WERI-Rb-1 (cell line): ENCODE results near the gene PHACTR4.

Source experiments
- DNase-seq: peaks from one replicate; pipeline ENCODE4 v3.0.0-alpha.2; 2020
- H3K27ac ChIP-seq: fragments of 250-450 bp; sonication (Bioruptor Pico); 2 replicates; pipeline ENCODE4 v1.5.1; 2020; ENCODE audit warnings: mild to moderate bottlenecking, moderate library complexity
- H3K27me3 ChIP-seq: fragments of 250-450 bp; sonication (Bioruptor Pico); 2 replicates; pipeline ENCODE4 v1.5.1; 2021; ENCODE audit warnings: mild to moderate bottlenecking, low read depth, moderate library complexity; ENCODE audit not compliant: insufficient read depth, severe bottlenecking
- H3K36me3 ChIP-seq: fragments of 250-450 bp; sonication (Bioruptor Pico); 2 replicates; pipeline ENCODE4 v1.5.1; 2020; ENCODE audit warnings: mild to moderate bottlenecking, moderate library complexity
- H3K4me3 ChIP-seq: 2 replicates; pipeline ENCODE4 v1.5.1; 2011; ENCODE audit warnings: low read depth, mild to moderate bottlenecking, control low read depth, low read length
- H3K9me3 ChIP-seq: fragments of 250-450 bp; sonication (Bioruptor Pico); 2 replicates; pipeline ENCODE4 v1.5.1; 2021; ENCODE audit warnings: mild to moderate bottlenecking, moderate library complexity; ENCODE audit not compliant: severe bottlenecking
- TF ChIP-seq, protein P1 (sequence below): IDR thresholded peaks from 2 replicates; pipeline ENCODE4 v1.5.1; 2011; ENCODE audit warnings: low read depth, mild to moderate bottlenecking, control low read depth, inconsistent platforms, low read length

The PHACTR4 gene

DNA sequence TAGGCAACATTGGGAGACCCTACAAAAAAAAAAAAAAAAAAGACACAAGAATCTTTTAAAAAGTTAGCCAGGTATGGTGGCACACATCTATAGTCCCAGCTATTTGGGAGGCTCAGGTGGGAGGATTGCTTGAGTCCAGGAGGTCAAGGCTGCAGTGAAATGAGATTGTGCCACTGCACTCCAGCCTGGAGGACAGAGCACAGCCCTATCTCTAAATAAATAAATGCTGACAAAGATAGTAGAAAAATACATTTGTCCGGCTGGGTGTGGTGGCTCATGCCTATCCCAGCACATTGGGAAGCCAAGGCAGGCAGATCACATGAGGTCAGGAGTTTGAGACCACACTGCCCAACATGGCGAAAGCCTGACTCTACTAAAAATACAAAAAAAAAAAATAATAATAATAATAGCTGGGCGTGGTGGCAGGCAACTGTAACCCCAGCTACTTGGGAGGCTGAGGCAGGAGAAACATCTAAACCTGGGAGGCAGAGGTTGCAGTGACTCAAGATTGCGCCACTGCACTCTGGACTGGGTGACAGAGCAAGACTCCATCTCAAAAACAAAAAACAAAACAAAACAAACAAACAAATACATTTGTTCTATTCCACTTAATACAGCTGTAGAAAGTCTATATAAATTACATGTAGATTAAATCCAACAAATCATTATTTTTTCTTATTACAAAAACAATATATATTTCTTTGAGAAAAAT is 48.5 kb downstream of the PHACTR4 start:
- no peak overlapping the region for H3K4me3 ChIP-seq
- no peak overlapping the region for H3K27ac ChIP-seq
- no peak for DNase-seq
- TF ChIP-seq, protein P1, sequence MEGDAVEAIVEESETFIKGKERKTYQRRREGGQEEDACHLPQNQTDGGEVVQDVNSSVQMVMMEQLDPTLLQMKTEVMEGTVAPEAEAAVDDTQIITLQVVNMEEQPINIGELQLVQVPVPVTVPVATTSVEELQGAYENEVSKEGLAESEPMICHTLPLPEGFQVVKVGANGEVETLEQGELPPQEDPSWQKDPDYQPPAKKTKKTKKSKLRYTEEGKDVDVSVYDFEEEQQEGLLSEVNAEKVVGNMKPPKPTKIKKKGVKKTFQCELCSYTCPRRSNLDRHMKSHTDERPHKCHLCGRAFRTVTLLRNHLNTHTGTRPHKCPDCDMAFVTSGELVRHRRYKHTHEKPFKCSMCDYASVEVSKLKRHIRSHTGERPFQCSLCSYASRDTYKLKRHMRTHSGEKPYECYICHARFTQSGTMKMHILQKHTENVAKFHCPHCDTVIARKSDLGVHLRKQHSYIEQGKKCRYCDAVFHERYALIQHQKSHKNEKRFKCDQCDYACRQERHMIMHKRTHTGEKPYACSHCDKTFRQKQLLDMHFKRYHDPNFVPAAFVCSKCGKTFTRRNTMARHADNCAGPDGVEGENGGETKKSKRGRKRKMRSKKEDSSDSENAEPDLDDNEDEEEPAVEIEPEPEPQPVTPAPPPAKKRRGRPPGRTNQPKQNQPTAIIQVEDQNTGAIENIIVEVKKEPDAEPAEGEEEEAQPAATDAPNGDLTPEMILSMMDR, result no peak
- no peaks in the 10 kb centered on the region for H3K9me3 ChIP-seq
- H3K36me3 ChIP-seq, result no peaks in the 10 kb centered on the region
- H3K27me3 ChIP-seq, result no peaks in the 10 kb centered on the region

DNA sequence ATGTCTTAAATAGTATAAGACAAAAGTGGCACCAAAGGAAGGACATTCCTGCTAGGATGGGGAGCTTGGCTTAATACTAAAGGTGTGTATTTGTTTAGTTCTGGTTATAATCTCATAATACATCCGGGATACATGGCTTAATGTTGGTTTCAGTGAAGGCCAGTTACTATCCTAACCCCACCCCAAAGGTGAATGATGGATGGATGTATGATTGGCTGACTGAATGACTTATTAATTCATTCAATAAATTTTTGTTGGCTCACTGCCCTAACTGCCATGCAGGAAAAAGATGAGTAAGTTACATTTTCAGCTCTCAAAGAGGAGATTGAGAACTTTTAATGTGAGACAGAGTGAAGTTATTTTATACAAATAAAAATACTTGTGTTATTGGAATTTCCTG is 52.2 kb downstream of the PHACTR4 start:
- H3K4me3 ChIP-seq, result no peak overlapping the region
- H3K36me3 ChIP-seq, result no peaks in the 10 kb centered on the region; the same call in 1 of the 2 replicates
- no peaks in the 10 kb centered on the region for H3K27me3 ChIP-seq
- no peaks in the 10 kb centered on the region for H3K9me3 ChIP-seq
- no peak overlapping the region for H3K27ac ChIP-seq
- DNase-seq, result no peak
- TF ChIP-seq, protein P1, result no peak

DNA sequence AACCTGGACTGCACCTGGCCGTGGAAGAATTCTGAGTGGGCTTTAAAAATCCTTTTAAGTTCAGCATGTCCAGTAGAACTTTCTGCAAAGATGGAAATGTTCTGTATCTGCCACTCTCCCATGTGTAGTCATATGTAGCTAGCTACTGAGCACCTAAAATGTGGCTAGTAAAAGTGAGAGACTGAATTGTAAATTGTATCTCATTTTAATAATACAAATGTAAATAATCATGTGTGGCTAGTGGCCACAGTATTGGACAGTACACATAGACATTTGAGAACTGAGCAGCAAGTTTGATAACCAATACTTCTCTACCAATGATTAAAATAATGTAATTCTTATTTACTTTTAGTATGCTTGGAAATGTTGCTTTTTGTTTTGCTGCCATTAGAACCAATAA is 57.3 kb downstream of the PHACTR4 start:
- Histone ChIP-seq H3K4me3 (no peak overlapping the region), H3K27ac (no peak overlapping the region), H3K9me3 (no peaks in the 10 kb centered on the region), H3K27me3 (no peaks in the 10 kb centered on the region), H3K36me3 (no peaks in the 10 kb centered on the region; the same call in 1 of the 2 replicates)
- TF ChIP-seq, protein P1, result no peak
- DNase-seq, result no peak

DNA sequence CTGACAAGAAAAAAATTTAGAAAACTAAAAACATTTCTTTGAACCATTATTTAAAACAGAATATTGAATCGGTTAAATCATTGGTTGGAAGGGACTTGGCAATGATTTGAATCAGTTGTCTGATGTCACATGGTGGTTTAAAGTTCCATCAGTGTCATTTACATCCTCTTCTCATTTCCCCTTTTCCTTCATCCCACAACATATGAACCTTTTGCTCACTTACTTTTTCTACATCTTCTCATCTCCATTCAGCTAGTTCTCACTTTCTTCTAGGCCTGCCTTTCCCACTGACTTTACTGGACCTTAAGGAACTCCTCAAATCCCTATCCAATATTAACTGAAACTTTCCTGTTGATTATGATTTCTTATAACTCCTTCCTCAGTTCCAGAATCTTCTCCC is 58.5 kb downstream of the PHACTR4 start:
- Histone ChIP-seq H3K4me3 (no peak overlapping the region), H3K9me3 (no peaks in the 10 kb centered on the region), H3K27ac (no peak overlapping the region), H3K36me3 (no peaks in the 10 kb centered on the region; the same call in 1 of the 2 replicates), H3K27me3 (no peaks in the 10 kb centered on the region)
- no peak for DNase-seq
- TF ChIP-seq, protein P1, result no peak

DNA sequence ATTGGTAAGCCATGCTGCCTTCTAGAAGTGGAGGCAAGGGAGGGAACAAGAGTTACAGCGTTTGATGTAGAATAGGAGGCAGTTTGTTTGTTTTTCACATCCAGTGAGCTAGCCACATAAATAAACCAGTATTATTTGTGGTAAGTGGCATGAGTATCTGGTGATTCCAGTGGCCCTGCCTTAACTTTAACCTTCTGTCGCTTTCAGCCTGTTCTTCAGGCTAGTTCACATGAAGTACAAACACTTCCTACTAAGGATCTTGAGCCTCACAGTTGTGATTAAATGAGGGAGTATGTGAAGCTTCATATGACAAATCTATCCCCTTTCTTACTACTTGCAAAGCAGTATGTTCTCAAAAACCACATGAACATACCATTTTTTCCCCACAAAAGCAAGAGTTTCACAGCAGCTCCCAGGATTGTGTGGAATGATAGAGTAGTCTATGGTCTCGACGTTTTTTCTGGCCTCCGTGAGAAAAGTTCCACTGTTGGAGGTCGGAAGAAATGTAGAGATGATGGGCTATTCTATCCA is 59.5 kb downstream of the PHACTR4 start:
- Histone ChIP-seq H3K9me3 (no peaks in the 10 kb centered on the region), H3K4me3 (no peak overlapping the region), H3K27ac (no peak overlapping the region), H3K27me3 (no peaks in the 10 kb centered on the region), H3K36me3 (no peaks in the 10 kb centered on the region; the same call in 1 of the 2 replicates)
- DNase-seq, result no peak
- TF ChIP-seq, protein P1, result no peak
